Epidermal melanocyte (primary cell): ENCODE data around the gene CLGN.

Experiments
- DNase-seq: peaks from one replicate; pipeline ENCODE4 v3.0.0; 2011; ENCODE audit warnings: low spot score; ENCODE audit not compliant: insufficient read length

CLGN gene

DNA sequence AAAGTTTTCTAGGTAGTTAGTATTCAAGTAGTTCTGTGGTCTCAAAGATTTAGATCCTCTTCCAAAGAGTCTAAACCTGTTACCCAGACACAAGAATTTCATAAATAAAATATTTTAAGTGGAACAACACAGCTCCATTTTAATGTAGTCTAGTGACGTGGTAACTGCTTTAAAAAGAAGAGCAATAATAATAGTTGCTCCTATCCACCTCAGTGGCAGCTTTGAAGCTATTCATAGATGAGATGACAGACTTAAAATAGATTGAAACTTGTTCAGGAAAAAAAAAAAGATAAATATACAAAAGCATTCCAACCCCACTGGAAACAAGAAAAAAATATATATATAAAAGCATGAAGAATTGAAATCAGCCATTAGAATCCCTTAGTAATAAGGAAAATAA lies 39.4 kb downstream of the CLGN start:
- DNase-seq = no peak

DNA sequence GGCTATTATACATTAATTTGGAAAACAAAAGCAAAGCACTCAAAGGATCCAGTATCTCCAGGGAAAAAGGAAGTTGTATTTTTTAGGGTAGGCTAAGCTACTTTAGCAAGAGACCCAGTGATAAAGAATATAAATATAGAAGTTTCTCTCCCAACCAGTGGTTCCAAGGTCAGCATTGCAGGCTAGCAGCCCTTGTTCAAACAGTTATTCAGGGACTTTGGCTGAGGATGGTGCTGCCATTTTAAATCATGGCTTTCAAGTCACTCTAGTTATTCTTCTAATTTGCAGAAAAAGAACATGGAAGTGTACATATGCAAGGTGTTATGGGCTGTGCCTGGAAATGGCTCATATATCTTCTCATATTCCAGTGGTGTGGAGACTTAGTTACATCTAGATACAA lies 44.7 kb downstream of the CLGN start:
- DNase-seq = no peak

DNA sequence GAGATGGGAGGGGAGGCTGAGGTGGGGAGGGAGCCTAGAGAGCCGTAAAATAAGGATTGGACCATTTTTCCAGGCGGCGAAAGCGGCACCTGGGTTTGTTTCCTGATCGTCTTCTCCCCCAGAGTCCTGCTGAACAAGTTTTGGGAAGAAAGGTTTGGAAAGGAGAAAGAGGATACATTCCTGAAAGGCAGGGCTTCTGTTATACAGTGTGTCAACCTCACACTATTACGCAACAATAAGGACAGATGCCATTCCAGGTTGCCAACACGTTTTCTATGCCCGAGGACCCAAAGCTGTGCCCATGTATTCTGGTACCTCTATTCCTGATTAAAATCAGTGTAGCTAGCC lies 53.3 kb downstream of the CLGN start:
- DNase-seq = no peak

DNA sequence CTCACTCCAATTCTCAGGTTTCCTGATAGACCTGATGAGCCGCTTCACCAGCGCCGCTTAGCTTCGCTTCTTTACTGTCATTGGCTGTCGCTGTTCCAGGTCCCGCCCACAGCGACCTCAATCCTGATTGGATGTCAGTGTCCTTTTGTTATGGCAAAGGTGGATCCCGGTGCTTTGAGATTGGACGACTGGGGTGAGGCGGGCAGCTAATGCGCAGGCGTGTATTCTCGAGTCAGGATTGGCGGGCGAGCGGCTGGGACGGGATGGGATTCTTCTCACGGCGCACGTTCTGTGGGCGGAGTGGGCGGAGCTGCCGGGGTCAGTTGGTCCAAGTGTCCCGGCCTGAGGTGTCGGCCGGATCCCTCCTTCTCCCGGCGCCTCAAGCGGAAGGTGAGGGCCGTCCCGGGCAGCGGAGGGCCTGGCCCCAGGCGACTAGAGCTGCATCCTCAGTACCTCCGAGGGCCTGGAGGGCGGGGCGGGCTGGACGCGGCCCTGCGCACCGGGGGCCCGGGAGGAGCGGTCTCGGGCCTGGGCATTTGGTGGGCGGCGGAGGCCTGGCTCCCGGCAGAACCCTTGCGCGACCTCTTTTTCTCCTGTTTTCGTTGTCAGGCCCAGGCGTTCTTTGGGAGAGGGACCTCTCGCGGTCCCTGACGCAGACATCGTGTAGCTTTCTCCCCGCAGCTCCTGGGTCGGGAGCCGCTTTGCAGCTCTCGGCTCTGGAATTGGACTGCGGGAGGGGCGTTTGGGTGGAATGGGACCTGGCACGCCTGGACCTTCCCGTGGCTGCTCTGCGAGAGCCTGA lies 53.9 kb downstream of the CLGN start, which contains the start of gene SCOC:
Gene SCOC (plus strand): TSS at position 319 of the 802 bp plus-strand sequence. CDS start 5,525 bp downstream, outside the sequence.
- DNase-seq = peak; percentile 91

DNA sequence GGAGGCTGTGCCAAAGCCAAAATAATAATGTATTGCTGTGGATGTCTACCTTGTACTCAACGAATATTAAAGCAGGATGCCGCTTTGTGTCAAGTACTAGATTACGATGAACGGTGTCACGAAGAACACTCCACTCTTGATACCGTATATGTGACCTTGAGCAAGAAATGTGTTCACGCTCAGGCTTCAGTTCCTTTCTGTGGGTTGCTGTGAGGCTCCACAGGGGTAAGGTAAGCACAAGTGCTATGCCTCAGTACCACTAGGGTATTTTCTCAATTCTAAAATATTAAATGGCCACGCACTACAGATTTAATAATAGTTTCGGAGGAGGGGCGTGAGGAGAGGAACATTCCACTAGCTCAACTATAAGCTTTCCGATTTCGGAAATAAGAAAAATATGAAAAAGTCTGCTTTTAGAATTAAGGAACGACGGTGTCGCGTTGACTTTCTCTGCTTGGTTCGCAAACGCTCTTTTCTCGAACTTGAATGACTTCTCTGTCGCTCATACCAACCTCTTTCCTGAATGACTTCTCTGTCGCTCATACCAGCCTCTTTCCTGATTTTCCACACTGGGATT lies 54.6 kb downstream of the CLGN start:
- DNase-seq = no peak

DNA sequence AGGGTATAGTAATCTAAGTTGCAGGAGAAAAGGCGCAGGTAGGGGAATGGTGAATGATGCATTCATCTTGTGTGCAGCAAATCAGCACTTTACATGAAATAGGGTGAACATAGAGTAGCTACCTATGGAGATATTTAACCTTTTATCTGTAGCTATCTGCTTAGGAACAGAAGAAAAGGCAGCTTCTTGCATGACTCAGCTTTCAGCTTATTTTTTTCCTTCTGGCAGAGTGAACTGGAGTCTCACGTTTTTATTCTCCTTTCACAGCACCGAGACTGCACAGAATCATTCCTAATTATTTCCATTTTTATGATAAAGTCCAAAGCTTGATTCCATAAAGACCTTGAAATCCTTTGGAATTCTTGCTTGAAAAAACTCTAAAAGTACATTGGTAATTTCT lies 58.8 kb downstream of the CLGN start:
- no peak for DNase-seq

DNA sequence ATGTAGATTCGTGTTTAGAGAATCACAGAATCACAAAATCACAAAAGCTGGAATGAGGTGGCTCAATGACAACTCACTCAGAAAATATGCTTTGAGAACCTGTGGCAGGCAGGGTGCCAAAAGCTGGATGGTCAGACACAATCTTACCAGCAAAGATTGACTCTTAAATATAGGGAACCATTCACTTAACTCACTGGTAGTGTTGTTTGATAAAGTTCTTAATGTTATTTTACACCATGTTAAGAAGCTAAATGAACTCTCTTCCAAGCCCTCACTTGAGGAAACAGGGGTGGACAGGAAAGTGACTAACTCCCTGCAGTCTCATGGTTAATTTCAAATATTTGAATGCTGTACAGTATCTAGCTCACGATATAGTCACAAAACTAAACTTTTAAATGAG lies 59.7 kb downstream of the CLGN start:
- DNase-seq = no peak

DNA sequence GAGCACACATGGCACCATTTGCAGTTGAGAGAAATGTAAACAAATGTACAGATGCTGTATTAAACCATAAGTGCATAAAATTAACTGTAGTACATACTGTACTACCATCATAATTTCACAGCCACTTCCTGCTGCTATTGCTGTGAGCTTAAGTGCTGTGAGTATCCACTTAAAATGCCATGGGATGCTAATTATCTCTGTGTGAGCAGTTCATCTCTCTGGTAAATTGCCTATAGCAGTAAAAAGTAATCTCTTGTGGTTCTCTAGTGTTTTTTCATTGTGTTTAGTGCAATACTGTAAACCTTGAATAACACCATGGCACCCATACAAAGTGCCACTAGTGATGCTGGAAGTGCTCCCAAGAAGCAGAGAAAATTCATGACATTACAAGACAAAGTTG lies 63.9 kb downstream of the CLGN start:
- DNase-seq = no peak

DNA sequence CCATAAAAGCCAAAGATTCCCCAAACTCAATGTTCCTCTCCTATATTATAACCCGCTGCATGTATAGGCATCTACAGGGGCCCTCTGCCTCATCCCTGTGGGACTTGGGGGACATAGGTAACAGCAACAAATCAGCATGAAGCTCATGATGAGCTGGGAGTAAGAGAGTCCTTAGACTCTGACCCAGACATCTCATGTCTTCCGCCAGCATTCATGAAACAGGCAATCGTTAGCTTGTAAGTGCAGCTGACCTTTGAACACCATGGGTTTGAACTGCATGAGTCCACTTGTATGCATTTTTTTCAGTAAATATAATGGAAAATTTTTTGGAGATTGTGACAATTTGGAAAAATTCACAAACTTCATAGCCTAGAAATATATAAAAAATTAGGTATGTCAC lies 64.4 kb downstream of the CLGN start:
- no peak for DNase-seq

DNA sequence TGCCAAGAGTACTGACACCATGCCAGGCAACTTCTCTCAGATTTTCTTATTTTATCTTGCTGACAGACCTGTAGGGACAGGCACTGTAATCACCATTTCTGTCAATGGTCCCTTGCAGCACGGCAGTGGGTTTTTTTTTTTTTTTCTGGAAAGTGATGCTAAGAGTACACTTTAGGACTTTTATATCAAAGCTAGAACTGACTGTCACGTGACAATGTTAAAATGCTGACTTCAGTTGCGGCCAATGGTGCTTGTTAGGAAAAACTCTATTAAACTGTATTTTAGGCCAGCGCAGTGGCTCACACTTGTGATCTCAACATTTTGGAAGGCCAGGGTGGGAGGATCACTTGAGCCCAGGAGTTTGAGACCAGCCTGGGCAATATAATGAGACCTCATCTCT lies 66.3 kb downstream of the CLGN start:
- DNase-seq = no peak

DNA sequence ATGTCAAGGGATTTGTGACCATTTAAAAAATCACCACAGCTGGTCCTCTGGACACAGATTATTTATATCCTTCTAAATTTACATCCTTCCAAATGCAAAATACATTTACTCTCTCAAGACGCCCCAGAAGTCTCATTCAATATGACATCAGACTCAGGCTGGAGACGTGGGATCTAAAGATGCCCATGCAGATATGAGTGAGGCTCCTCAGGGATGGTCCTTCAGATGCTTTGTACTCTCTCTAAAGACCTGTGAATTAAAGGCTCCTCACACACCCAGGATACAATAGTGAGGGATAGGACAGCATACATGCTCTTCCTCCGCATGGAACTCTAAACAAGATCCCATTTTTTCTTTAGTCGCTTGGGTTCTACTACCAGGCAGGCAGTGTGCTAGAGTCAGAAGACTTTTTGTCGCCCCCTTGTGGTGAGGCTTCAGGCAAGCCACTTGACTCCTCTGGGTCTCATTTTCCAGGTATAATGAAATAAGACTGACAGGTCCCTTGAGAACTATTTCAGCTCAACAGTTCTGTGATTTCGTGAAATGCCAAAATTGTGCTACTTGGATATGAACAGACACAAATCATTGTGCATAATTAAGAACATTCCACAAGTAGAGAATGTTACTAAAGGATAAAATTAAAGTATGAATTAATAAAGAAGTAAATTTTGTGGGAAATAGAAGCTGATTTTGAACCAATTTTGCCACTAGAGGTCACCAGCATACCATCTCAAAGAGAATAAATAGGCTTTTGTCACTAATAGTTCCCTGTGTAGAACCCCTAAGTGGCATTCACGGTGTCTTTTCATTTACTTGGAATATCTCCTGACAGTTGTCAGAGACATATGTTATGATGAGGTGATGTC lies 67.7 kb downstream of the CLGN start:
- DNase-seq = no peak

DNA sequence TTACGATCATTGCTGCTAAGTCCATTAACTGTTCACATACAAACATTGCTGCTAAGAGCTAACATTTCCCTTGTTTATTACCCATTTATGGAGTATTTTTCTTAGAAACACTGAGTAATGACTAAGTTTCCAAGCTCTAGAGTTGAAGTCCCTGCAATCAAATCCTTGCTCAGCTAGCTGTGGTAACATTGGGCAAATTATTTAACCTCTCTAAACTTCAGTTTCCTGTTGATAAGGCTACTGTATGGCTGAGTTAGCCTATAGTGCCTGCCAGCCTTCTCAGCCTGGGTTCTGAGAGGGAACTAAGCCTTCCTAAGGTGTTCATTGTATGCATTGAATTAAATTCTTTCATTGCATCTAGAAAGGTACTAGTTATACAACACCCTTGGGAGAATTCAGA lies 69.2 kb downstream of the CLGN start:
- no peak for DNase-seq

DNA sequence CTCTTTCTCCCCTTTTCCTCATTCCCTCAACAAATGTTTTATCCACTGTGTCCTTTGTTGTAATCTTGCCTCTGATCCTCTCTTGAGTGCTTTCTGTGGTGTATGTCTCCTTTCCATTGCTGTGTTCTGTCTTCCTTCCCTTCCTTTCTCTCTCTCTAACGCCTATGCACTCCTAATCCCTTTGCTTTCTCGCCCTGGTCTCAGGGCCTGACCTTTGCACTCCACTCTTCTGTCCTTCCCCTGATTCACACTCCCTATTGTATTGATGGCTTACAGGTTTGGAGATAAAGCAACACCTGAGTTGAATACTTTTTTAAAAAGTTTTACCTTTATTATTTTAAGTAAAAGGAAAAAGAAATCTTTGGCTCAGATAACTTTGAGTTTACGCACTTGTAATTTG lies 69.6 kb downstream of the CLGN start:
- no peak for DNase-seq

DNA sequence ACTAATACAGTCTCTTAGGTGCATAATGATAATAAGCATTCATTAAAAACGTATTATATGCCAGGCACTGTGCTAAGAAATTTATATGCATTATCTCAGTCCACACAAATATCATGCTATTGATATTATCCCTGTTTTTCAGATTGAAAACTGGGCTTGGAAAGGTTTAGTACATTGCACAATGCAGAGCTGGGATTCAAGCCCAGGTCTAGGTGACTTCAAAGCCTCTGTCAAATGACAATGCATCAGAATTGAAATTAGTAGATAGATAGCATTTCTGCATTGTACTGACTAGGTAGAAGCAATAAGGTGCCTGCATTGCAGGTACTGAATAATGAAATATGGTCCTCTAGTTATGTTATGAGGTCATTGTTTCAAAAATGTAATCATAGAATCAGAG lies 72.2 kb downstream of the CLGN start:
- no peak for DNase-seq

DNA sequence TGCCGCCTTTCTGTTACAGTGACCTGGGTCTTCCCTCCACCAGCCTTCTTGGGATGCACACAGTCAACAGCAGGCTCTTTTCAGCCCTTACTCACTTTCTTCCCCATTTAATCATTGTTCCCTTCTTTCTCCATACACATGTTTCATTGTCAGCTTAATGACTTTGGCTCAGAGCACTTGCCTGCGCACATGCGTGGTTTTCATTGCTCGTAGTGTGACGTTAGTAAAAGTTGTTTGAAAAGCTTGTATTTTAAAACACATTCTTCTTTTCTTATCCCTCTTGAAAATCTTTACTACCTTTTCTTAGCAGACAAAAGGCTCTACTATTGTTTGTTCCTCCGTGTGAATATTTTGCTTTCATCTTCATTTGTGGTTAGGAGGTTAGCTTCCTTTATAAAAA lies 73.7 kb downstream of the CLGN start:
- no peak for DNase-seq

DNA sequence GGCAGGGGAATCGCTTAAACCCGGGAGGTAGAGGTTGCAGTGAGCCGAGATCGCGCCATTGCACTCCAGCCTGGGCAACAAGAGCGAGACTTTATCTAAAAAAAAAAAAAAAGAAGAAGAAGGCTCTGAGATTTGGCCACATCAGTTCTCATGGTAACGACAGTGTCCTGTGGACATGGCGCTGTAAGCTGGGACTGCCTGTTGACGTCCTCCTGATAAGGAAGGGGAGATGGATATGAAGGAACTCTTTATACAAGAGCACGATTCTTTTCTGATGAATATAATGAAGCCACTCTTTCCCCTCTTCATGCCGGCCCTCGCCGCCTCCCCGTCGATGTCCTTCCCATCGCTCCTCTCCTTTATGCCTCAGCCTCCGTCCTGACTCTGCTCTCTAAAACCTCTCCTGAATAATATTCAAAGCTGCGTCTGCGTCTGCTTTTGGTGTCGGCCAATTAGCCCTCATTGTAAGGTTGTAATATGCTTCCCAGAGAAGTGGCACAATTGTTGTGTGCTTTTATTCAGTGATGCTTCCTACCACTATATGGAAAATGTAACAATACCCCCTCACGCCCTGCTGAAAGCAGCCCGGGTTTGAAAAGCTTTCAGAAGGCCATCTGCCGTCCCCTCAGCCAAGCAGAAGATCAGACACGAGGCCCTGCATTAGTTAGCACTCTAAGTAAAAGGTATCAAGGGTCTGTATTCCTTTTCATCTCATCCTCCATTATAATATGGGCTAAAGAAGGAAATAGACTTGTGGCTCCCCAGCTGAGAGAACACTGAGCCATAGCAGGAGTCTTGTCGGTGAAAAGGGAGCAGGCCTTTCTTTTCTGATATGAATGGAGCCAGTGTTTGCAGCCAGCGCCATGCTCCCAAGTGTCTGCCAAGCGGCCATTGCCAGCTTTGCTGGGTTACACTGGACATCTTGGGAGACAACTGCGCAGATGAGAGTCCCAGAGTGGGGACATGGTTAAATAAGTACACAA lies 76.1 kb downstream of the CLGN start:
- DNase-seq = no peak

DNA sequence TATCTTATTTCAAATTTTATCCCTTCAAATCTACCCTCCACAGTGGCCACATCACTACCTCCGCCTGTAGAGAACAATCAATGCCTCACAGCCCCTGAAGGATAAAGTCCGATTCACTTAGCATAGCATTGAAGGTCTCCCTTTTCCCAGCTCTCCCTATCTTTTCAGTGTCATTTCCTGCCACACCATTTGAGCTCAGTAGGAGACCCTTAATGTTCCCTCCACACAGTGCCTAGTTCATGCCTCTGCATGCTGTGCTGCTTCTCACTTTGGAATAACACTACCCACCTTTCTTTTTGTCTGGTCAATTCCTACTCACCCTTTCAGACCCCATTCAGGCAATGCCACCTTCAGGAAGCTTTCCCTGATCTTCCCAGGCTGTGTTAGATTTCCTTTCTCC lies 77.6 kb downstream of the CLGN start:
- DNase-seq = no peak

DNA sequence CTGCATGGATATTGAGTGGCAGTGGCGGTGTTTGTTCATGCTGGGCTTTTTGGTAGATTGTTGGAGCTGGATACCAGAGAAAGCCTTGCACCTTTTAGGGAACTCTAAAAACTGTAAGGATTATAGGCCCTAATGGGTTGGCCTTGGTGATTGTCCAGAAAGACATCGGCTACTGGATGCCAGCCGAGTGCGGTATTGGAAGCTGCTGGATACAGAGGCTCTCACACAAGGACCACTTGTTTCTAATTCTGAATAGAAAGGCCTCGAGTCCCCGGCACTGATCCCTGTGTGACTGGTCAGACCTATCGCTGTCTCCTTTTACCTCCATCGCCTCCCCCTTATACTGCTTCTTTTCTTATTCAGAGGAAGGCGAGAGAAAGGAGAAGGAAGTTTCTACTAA lies 81.3 kb downstream of the CLGN start:
- no peak for DNase-seq

DNA sequence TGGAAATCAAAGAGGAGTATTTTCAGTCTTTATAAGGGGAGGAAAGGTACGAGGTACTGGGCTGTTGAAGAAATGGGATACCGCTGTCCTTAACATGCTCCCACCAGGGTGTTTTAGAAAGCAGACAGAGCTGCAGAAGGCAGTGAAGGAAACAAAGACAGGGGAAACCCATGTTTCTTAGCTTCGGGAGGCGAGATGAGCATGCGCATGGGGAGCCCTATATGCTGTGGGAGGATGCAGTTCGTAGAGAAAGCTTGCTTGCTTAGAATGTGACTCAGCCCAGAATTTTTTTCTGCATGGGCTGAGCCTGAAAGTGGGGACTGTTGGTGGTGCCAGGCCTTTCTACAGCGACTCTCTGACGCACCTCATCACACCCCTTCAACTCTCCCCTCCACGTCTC lies 82.8 kb downstream of the CLGN start:
- no peak for DNase-seq

DNA sequence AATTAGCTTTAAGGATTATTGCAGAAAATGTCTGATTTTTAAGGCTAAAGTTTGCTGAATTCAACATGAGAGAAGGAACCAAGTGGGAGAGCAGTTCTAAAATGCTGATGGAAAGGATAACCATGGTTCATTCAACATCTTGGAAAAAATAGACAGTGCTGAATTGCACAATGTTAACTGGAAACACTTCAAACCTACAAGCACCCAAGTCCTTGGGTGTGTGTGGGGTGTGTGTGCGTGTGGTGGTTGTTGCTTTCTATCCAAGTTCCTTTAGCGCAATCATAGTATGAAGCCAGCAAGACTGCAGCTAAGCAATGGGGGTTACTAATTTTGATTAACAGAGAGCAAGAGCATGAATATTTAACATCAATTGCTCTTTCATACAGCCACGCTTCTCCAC lies 83.3 kb downstream of the CLGN start:
- DNase-seq = no peak

DNA sequence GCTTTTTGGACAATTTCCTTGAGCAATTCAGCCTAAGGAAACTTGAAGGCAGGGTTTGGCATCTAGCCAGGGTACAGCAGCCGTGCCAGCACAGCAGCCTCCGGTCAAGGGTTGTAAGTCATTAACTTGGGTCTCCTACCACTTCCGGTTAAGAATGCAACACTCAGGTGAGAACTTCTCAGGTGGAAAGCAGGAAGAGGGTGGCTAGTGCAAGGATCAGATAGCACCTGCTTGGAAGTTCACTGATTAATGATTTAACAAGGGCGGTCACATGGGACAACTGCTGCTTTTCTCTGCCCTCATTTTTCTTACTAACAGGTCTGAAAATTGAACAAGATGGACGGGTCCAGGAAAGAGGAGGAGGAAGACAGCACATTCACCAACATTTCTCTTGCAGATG lies 84.1 kb downstream of the CLGN start:
- no peak for DNase-seq
